Measurements from ENCODE around the gene SRSF8.

The SRSF8 gene

GRCh38 chr11:95070471-95070870, 3.8 kb downstream of the SRSF8 start:
- no peak for DNase-seq

- no peak for DNase-seq
Measured at GRCh38 chr11:95072948-95073347, 6.2 kb downstream of the SRSF8 start.

- no peak for DNase-seq
Measured at GRCh38 chr11:95074792-95075563, 8.3 kb downstream of the SRSF8 start.

- DNase-seq = no peak
Measured at GRCh38 chr11:95076416-95076815, 9.7 kb downstream of the SRSF8 start.

GRCh38 chr11:95076981-95077380, 10.3 kb downstream of the SRSF8 start:
- no peak for DNase-seq

GRCh38 chr11:95078526-95078925, 11.8 kb downstream of the SRSF8 start:
- no peak for DNase-seq

GRCh38 chr11:95081010-95081409, 14.3 kb downstream of the SRSF8 start:
- no peak for DNase-seq

GRCh38 chr11:95081412-95081811, 14.7 kb downstream of the SRSF8 start:
- DNase-seq = no peak

- DNase-seq = no peak
Measured at GRCh38 chr11:95082576-95083001, 15.9 kb downstream of the SRSF8 start.

GRCh38 chr11:95084509-95084908, 17.8 kb downstream of the SRSF8 start:
- DNase-seq = no peak

GRCh38 chr11:95085117-95085816, 18.5 kb downstream of the SRSF8 start:
- no peak for DNase-seq

- DNase-seq = no peak
Measured at GRCh38 chr11:95086151-95086550, 19.4 kb downstream of the SRSF8 start.

GRCh38 chr11:95086836-95087570, 20.3 kb downstream of the SRSF8 start:
- no peak for DNase-seq

GRCh38 chr11:95088946-95089619, 22.4 kb downstream of the SRSF8 start:
- no peak for DNase-seq

GRCh38 chr11:95089620-95090542, 23.2 kb downstream of the SRSF8 start, which contains the start of gene ENDOD1:
ENDOD1 (plus strand) TSS chr11:95089846; CDS start chr11:95089928, 82 bp downstream.
- DNase-seq = peak; percentile 90

- DNase-seq = no peak
Measured at GRCh38 chr11:95091663-95092180, 25.0 kb downstream of the SRSF8 start.

GRCh38 chr11:95092549-95093324, 26.0 kb downstream of the SRSF8 start:
- no peak for DNase-seq

GRCh38 chr11:95093548-95093947, 26.8 kb downstream of the SRSF8 start:
- no peak for DNase-seq

- DNase-seq = no peak
Measured at GRCh38 chr11:95095858-95096587, 29.3 kb downstream of the SRSF8 start.

- no peak for DNase-seq
Measured at GRCh38 chr11:95097209-95097608, 30.5 kb downstream of the SRSF8 start.
